ENCODE measurements around the gene ZNF541.

The ZNF541 gene

GRCh38 chr19:47569331-47569730 lies 3.6 kb downstream of the ZNF541 start:
- WGBS (ENCODE audit: insufficient coverage, insufficient read length): no CpG with 5 or more reads among the region's 9 CpGs
- no peaks in the 10 kb centered on the region for H3K9me3 ChIP-seq (ENCODE audit: control insufficient read depth, insufficient read depth, low read length)
- no peak overlapping the region for H3K27ac ChIP-seq (ENCODE audit: low read length)
- H3K36me3 ChIP-seq (ENCODE audit: control insufficient read depth, insufficient read depth, low read length): no peaks in the 10 kb centered on the region
- H3K4me3 ChIP-seq (ENCODE audit: low read length): no peak overlapping the region
- H3K4me1 ChIP-seq (ENCODE audit: control insufficient read depth, insufficient read depth, low read length): no peaks in the 10 kb centered on the region
- no peak for DNase-seq (ENCODE audit: low read depth, low spot score)
- no peaks in the 10 kb centered on the region for H3K27me3 ChIP-seq (ENCODE audit: control insufficient read depth, insufficient read depth, low read length)

GRCh38 chr19:47564081-47564480 lies 8.9 kb downstream of the ZNF541 start:
- DNase-seq (ENCODE audit: low read depth, low spot score): no peak
- Histone ChIP-seq H3K36me3 (ENCODE audit: control insufficient read depth, insufficient read depth, low read length) (no peaks in the 10 kb centered on the region), H3K9me3 (ENCODE audit: control insufficient read depth, insufficient read depth, low read length) (no peaks in the 10 kb centered on the region), H3K27ac (ENCODE audit: low read length) (no peak overlapping the region), H3K4me3 (ENCODE audit: low read length) (no peak overlapping the region), H3K4me1 (ENCODE audit: control insufficient read depth, insufficient read depth, low read length) (no peaks in the 10 kb centered on the region), H3K27me3 (ENCODE audit: control insufficient read depth, insufficient read depth, low read length) (no peaks in the 10 kb centered on the region)
- WGBS (ENCODE audit: insufficient coverage, insufficient read length): no CpG with 5 or more reads among the region's 3 CpGs

GRCh38 chr19:47561440-47562057 lies 11.4 kb downstream of the ZNF541 start:
- Histone ChIP-seq H3K4me3 (ENCODE audit: low read length) (no peak overlapping the region), H3K27me3 (ENCODE audit: control insufficient read depth, insufficient read depth, low read length) (no peaks in the 10 kb centered on the region; the same call in 1 of the 2 replicates), H3K27ac (ENCODE audit: low read length) (no peak overlapping the region), H3K4me1 (ENCODE audit: control insufficient read depth, insufficient read depth, low read length) (no peaks in the 10 kb centered on the region), H3K36me3 (ENCODE audit: control insufficient read depth, insufficient read depth, low read length) (no peaks in the 10 kb centered on the region), H3K9me3 (ENCODE audit: control insufficient read depth, insufficient read depth, low read length) (no peaks in the 10 kb centered on the region)
- DNase-seq (ENCODE audit: low read depth, low spot score): no peak
- WGBS (ENCODE audit: insufficient coverage, insufficient read length): no CpG with 5 or more reads among the region's 7 CpGs

- Histone ChIP-seq H3K27me3 (ENCODE audit: control insufficient read depth, insufficient read depth, low read length) (no peaks in the 10 kb centered on the region; the same call in 1 of the 2 replicates), H3K4me1 (ENCODE audit: control insufficient read depth, insufficient read depth, low read length) (no peaks in the 10 kb centered on the region), H3K9me3 (ENCODE audit: control insufficient read depth, insufficient read depth, low read length) (no peaks in the 10 kb centered on the region), H3K4me3 (ENCODE audit: low read length) (no peak overlapping the region), H3K27ac (ENCODE audit: low read length) (no peak overlapping the region), H3K36me3 (ENCODE audit: control insufficient read depth, insufficient read depth, low read length) (no peaks in the 10 kb centered on the region)
- DNase-seq (ENCODE audit: low read depth, low spot score): no peak
- no CpG with 5 or more reads among the region's 2 CpGs for WGBS (ENCODE audit: insufficient coverage, insufficient read length)
These were observed 11.9 kb downstream of the ZNF541 start for GRCh38 chr19:47560999-47561398.

GRCh38 chr19:47550129-47550528 lies 22.8 kb downstream of the ZNF541 start:
- H3K9me3 ChIP-seq (ENCODE audit: control insufficient read depth, insufficient read depth, low read length): no peaks in the 10 kb centered on the region
- no peaks in the 10 kb centered on the region for H3K27me3 ChIP-seq (ENCODE audit: control insufficient read depth, insufficient read depth, low read length)
- H3K36me3 ChIP-seq (ENCODE audit: control insufficient read depth, insufficient read depth, low read length): no peaks in the 10 kb centered on the region; the same call in 1 of the 2 replicates
- H3K4me1 ChIP-seq (ENCODE audit: control insufficient read depth, insufficient read depth, low read length): no peaks in the 10 kb centered on the region
- no CpG with 5 or more reads among the region's 4 CpGs for WGBS (ENCODE audit: insufficient coverage, insufficient read length)
- no peak overlapping the region for H3K4me3 ChIP-seq (ENCODE audit: low read length)
- no peak overlapping the region for H3K27ac ChIP-seq (ENCODE audit: low read length)
- DNase-seq (ENCODE audit: low read depth, low spot score): no peak

GRCh38 chr19:47549261-47549862 lies 23.6 kb downstream of the ZNF541 start:
- Histone ChIP-seq H3K4me3 (ENCODE audit: low read length) (no peak overlapping the region), H3K27ac (ENCODE audit: low read length) (no peak overlapping the region), H3K4me1 (ENCODE audit: control insufficient read depth, insufficient read depth, low read length) (no peaks in the 10 kb centered on the region), H3K36me3 (ENCODE audit: control insufficient read depth, insufficient read depth, low read length) (no peaks in the 10 kb centered on the region; the same call in 1 of the 2 replicates), H3K27me3 (ENCODE audit: control insufficient read depth, insufficient read depth, low read length) (no peaks in the 10 kb centered on the region), H3K9me3 (ENCODE audit: control insufficient read depth, insufficient read depth, low read length) (no peaks in the 10 kb centered on the region)
- no peak for DNase-seq (ENCODE audit: low read depth, low spot score)
- WGBS (ENCODE audit: insufficient coverage, insufficient read length): no CpG with 5 or more reads among the region's 13 CpGs

GRCh38 chr19:47547199-47547598 lies 25.7 kb downstream of the ZNF541 start:
- Histone ChIP-seq H3K27me3 (ENCODE audit: control insufficient read depth, insufficient read depth, low read length) (no peaks in the 10 kb centered on the region), H3K27ac (ENCODE audit: low read length) (no peak overlapping the region), H3K36me3 (ENCODE audit: control insufficient read depth, insufficient read depth, low read length) (no peaks in the 10 kb centered on the region; the same call in 1 of the 2 replicates), H3K4me3 (ENCODE audit: low read length) (no peak overlapping the region), H3K9me3 (ENCODE audit: control insufficient read depth, insufficient read depth, low read length) (no peaks in the 10 kb centered on the region), H3K4me1 (ENCODE audit: control insufficient read depth, insufficient read depth, low read length) (no peaks in the 10 kb centered on the region)
- no peak for DNase-seq (ENCODE audit: low read depth, low spot score)
- no CpG with 5 or more reads among the region's 2 CpGs for WGBS (ENCODE audit: insufficient coverage, insufficient read length)

GRCh38 chr19:47545061-47545948 lies 27.6 kb downstream of the ZNF541 start:
- H3K4me1 ChIP-seq (ENCODE audit: control insufficient read depth, insufficient read depth, low read length): no peaks in the 10 kb centered on the region
- WGBS (ENCODE audit: insufficient coverage, insufficient read length): no CpG with 5 or more reads among the region's 75 CpGs
- no peak for DNase-seq (ENCODE audit: low read depth, low spot score)
- no peaks in the 10 kb centered on the region for H3K9me3 ChIP-seq (ENCODE audit: control insufficient read depth, insufficient read depth, low read length)
- no peaks in the 10 kb centered on the region; the same call in 1 of the 2 replicates for H3K36me3 ChIP-seq (ENCODE audit: control insufficient read depth, insufficient read depth, low read length)
- H3K27ac ChIP-seq (ENCODE audit: low read length): no peak overlapping the region
- H3K27me3 ChIP-seq (ENCODE audit: control insufficient read depth, insufficient read depth, low read length): no peaks in the 10 kb centered on the region
- H3K4me3 ChIP-seq (ENCODE audit: low read length): no peak overlapping the region

GRCh38 chr19:47544476-47544875 lies 28.5 kb downstream of the ZNF541 start:
- H3K9me3 ChIP-seq (ENCODE audit: control insufficient read depth, insufficient read depth, low read length): no peaks in the 10 kb centered on the region
- no CpG with 5 or more reads among the region's 22 CpGs for WGBS (ENCODE audit: insufficient coverage, insufficient read length)
- H3K27me3 ChIP-seq (ENCODE audit: control insufficient read depth, insufficient read depth, low read length): no peaks in the 10 kb centered on the region
- no peak overlapping the region for H3K4me3 ChIP-seq (ENCODE audit: low read length)
- no peaks in the 10 kb centered on the region; the same call in 1 of the 2 replicates for H3K36me3 ChIP-seq (ENCODE audit: control insufficient read depth, insufficient read depth, low read length)
- no peak overlapping the region for H3K27ac ChIP-seq (ENCODE audit: low read length)
- DNase-seq (ENCODE audit: low read depth, low spot score): no peak
- no peaks in the 10 kb centered on the region; the same call in 1 of the 2 replicates for H3K4me1 ChIP-seq (ENCODE audit: control insufficient read depth, insufficient read depth, low read length)

GRCh38 chr19:47544075-47544474 lies 28.9 kb downstream of the ZNF541 start:
- WGBS (ENCODE audit: insufficient coverage, insufficient read length): no CpG with 5 or more reads among the region's 18 CpGs
- DNase-seq (ENCODE audit: low read depth, low spot score): no peak
- no peaks in the 10 kb centered on the region; the same call in 1 of the 2 replicates for H3K4me1 ChIP-seq (ENCODE audit: control insufficient read depth, insufficient read depth, low read length)

More at GRCh38 chr19:47544075-47544474, 28.9 kb downstream of the ZNF541 start:
- Histone ChIP-seq H3K4me3 (ENCODE audit: low read length) (no peak overlapping the region), H3K36me3 (ENCODE audit: control insufficient read depth, insufficient read depth, low read length) (no peaks in the 10 kb centered on the region; the same call in 1 of the 2 replicates), H3K9me3 (ENCODE audit: control insufficient read depth, insufficient read depth, low read length) (no peaks in the 10 kb centered on the region), H3K27ac (ENCODE audit: low read length) (no peak overlapping the region), H3K27me3 (ENCODE audit: control insufficient read depth, insufficient read depth, low read length) (no peaks in the 10 kb centered on the region)

All from iPS DF 6.9 (cell line).